Bronchial epithelial cell (primary cell): Measurements from ENCODE around the gene MITF. TPM values are rescaled to one million over a fixed set of nuclear protein-coding genes. Genes with fewer than 3 reads are reported as not detected.
A peak's percentile ranks its signal among the peaks of the same experiment; 100 is the strongest.

Source experiments
- DNase-seq: peaks from one replicate; pipeline ENCODE4 v3.0.0-alpha.2; 2010; ENCODE audit warnings: low read depth
- FAIRE-seq: peaks from 2 replicates; lab custom pipeline; 2011; peaks lifted over from hg19 to GRCh38; lab: Jason Lieb, UNC
- H3K27me3 ChIP-seq: 2 replicates; pipeline ENCODE4 v1.5.1; 2011; ENCODE audit warnings: low read length; ENCODE audit not compliant: control insufficient read depth, insufficient read depth
- H3K36me3 ChIP-seq: 2 replicates; pipeline ENCODE4 v1.5.1; 2011; ENCODE audit warnings: low read length; ENCODE audit not compliant: control insufficient read depth, insufficient read depth
- H3K4me3 ChIP-seq: 2 replicates; pipeline ENCODE4 v1.5.1; 2011; ENCODE audit warnings: mild to moderate bottlenecking, low read depth, low read length, control low read depth
- total RNA-seq: library from RNA; depleted of rRNA; stranded (reverse); fragments of >200 nt; gene quantifications from 2 replicates; pipeline ENCODE4 v1.2.1, GENCODE V29; 2014
- TF ChIP-seq, protein P1 (sequence below): IDR thresholded peaks from 2 replicates; pipeline ENCODE4 v1.5.1; 2011; ENCODE audit warnings: mild to moderate bottlenecking, moderate library complexity, low read length, control low read depth, inconsistent platforms; ENCODE audit not compliant: insufficient read depth, severe bottlenecking

MITF gene
- total RNA-seq, 1 donor from 2014 or later: 1.6 TPM

DNA sequence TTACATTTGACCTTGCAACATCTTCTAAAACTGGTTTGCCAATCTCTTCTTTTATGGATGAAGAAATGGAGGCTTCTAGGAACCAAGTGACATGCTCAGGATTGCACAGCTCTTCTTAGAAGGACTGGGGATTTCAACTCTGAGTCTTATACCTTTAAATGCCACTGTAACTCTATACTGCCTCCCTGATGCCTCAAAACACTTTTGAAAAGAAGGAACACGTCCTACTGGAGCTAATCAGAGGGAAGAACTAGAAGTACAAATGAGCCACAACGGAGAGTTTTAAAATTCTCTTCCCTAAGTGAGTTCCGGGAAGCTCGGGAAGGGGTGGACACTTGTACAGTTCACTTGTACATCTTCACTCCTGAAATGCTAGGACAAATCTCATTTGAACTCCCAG, 949 bp upstream of the MITF start:
- Histone ChIP-seq H3K36me3 (no peaks in the 10 kb centered on the region), H3K4me3 (peak overlapping the region; percentile 67), H3K27me3 (no peaks in the 10 kb centered on the region)
- DNase-seq (peak; percentile 34), FAIRE-seq (no peak)
- TF ChIP-seq, protein P1, sequence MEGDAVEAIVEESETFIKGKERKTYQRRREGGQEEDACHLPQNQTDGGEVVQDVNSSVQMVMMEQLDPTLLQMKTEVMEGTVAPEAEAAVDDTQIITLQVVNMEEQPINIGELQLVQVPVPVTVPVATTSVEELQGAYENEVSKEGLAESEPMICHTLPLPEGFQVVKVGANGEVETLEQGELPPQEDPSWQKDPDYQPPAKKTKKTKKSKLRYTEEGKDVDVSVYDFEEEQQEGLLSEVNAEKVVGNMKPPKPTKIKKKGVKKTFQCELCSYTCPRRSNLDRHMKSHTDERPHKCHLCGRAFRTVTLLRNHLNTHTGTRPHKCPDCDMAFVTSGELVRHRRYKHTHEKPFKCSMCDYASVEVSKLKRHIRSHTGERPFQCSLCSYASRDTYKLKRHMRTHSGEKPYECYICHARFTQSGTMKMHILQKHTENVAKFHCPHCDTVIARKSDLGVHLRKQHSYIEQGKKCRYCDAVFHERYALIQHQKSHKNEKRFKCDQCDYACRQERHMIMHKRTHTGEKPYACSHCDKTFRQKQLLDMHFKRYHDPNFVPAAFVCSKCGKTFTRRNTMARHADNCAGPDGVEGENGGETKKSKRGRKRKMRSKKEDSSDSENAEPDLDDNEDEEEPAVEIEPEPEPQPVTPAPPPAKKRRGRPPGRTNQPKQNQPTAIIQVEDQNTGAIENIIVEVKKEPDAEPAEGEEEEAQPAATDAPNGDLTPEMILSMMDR: no peak

DNA sequence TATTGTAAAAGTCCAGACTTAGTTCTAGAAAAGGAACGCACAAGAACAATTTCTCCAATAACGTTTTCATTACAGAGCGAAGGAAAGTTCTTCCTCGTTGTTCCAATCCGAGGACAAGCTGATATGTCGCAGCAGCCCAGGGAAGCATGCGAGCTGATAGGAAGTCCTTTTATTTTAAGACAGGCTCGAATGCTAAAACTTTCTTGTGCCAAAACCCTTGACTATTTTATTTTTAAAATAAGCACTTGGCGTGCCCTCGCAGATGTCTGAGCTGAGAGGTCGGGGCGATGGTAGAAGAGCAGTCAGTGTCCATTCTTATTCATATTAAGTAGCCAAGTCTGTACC, 433 bp upstream of the MITF start:
- Histone ChIP-seq H3K4me3 (peak overlapping the region; percentile 67), H3K27me3 (no peaks in the 10 kb centered on the region), H3K36me3 (no peaks in the 10 kb centered on the region)
- TF ChIP-seq, protein P1: no peak
- no peak for FAIRE-seq
- no peak for DNase-seq

DNA sequence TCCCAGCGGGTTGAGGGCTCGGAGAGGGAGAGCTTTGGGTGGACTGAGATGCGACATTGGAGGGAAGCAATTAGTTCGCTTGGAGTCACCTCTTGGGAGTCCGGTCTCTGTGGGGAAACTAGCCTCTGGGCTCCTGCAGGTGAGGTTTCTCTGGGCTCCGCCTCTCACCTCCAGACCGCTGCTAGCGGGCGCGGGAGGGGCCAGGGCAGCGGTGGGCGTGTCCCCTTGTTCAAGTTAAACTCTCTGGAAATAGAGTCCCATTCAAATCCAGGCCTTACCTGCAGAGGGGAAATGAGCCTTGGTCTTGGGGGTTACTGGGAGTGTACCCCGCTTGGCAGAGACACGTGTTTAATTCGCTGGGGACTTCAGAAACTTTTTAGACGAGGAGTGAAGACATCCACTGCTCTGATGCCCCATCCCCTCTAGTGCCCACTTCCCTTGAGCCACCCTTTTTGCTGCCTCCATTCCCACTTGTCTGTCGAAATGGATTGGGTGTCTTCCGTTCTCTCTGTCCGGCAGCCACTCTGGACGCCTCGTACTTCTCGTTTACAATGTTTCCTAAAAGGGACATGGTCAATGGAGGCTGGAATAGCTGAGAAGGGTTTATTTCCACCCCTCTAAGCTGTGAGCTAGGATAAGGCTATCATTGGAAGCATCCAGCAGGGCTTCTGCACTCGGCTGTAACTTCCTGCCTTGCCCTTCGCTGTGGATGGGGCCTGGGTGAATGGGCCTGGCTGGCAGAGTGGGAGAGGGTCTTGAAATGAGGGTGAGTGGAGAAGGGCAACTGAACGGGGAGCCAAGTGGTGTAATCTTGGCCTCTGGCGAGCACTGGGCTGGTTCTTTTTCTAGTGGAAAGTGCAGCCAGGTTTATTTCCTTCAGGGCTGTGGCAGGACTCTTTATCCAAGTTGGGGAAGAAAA, 1.1 kb downstream of the MITF start:
- peak overlapping the region; percentile 67 for H3K4me3 ChIP-seq
- no peaks in the 10 kb centered on the region for H3K27me3 ChIP-seq
- no peaks in the 10 kb centered on the region for H3K36me3 ChIP-seq
- DNase-seq: peak; percentile 44
- FAIRE-seq: no peak
- TF ChIP-seq, protein P1: no peak

DNA sequence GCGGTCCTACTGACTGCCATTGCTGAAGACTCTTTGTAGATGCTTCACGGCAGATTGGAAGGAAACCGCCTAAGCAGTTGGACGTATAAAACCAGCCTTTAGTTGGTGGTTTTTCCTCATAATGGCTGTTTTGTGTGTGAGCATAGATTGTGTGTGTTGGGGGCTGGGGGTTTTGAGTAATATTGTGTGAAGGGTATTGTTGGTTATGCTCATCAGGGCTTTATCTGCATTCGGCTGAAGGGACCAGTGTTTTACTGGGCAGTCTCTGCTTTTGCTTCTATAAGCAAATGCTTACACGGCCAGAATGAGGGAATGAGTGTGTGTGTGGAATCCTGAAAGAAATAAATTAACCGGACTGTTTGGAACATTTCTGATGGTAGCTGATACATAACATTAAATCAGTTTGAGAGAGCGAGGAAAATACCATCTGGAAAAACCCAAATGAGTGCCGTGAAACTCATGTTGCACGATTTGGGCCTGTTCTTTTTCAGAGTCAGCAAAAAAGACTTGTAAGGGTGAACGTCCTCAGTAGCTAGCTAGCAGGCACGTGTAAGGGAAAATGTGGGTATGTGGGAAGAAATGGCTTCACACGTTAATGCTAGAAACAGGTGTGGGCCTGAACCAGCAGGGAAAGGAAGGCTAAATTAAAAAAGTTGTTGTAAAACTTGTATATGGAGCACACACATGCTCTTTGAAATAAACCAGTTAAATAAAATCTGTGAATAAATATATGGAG, 1.9 kb downstream of the MITF start:
- no peak for DNase-seq
- no peak overlapping the region for H3K4me3 ChIP-seq
- H3K27me3 ChIP-seq: no peaks in the 10 kb centered on the region
- peak; percentile 32 for FAIRE-seq
- H3K36me3 ChIP-seq: no peaks in the 10 kb centered on the region
- TF ChIP-seq, protein P1: no peak

DNA sequence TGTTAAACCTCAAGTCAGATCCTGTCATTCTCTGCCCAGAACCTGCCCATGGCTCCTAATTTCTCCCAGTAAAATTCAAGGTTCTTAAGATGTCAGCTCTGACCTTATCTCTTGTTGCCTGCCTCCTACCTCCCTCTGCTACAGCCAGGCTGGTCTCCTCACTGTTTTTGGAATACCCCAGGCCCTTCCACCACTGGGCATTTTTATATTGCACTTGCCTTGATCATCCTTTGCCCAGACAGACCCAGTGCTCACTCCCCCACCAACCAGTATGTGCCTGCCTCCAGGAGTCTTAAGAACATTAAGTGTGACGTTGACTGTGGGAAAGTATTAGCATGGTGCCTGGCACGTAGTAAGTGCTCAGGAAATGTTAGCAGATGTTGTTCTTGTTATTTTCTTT, 3.1 kb downstream of the MITF start:
- FAIRE-seq: no peak
- H3K4me3 ChIP-seq: no peak overlapping the region
- H3K27me3 ChIP-seq: no peaks in the 10 kb centered on the region
- TF ChIP-seq, protein P1: no peak
- DNase-seq: no peak
- H3K36me3 ChIP-seq: no peaks in the 10 kb centered on the region
